ENCODE measurements around the gene GRID2IP. TPM values are rescaled to one million over a fixed set of nuclear protein-coding genes. Genes with fewer than 3 reads are reported as not detected.

GRID2IP gene
- total and polyA plus RNA-seq, 2 donors = 0.13 to 0.32 TPM

- Histone ChIP-seq H3K27ac (ENCODE audit: low read depth) (no peak overlapping the region), H3K4me3 (ENCODE audit: low read depth, low read length) (no peak overlapping the region), H3K4me1 (ENCODE audit: insufficient read depth) (no peaks in the 10 kb centered on the region), H3K36me3 (ENCODE audit: insufficient read depth) (no peaks in the 10 kb centered on the region)
- DNase-seq (ENCODE audit: extremely low spot score) = no peak
- 79% methylated on average over 24 of the region's 24 CpGs for WGBS
These were observed 30.9 kb downstream of the GRID2IP start for GRCh38 chr7:6520163-6520981.

- H3K36me3 ChIP-seq (ENCODE audit: insufficient read depth) = no peaks in the 10 kb centered on the region
- WGBS = 16% methylated on average over 17 of the region's 17 CpGs
- no peaks in the 10 kb centered on the region for H3K4me1 ChIP-seq (ENCODE audit: insufficient read depth)
- no peak overlapping the region for H3K27ac ChIP-seq (ENCODE audit: low read depth)
- DNase-seq (ENCODE audit: extremely low spot score) = peak; percentile 32
- H3K4me3 ChIP-seq (ENCODE audit: low read depth, low read length) = no peak overlapping the region
These were observed 34.8 kb downstream of the GRID2IP start for GRCh38 chr7:6516387-6516983.

GRCh38 chr7:6513541-6513940 is 37.7 kb downstream of the GRID2IP start:
- Histone ChIP-seq H3K4me1 (ENCODE audit: insufficient read depth) (no peaks in the 10 kb centered on the region), H3K36me3 (ENCODE audit: insufficient read depth) (no peaks in the 10 kb centered on the region), H3K27ac (ENCODE audit: low read depth) (no peak overlapping the region), H3K4me3 (ENCODE audit: low read depth, low read length) (no peak overlapping the region)
- no peak for DNase-seq (ENCODE audit: extremely low spot score)
- WGBS = 88% methylated on average over 12 of the region's 12 CpGs

- no peaks in the 10 kb centered on the region for H3K36me3 ChIP-seq (ENCODE audit: insufficient read depth)
- DNase-seq (ENCODE audit: extremely low spot score) = no peak
- WGBS = 88% methylated on average over 6 of the region's 6 CpGs
These were observed 38.4 kb downstream of the GRID2IP start for GRCh38 chr7:6512892-6513291.

GRCh38 chr7:6510476-6511133 is 40.7 kb downstream of the GRID2IP start:
- Histone ChIP-seq H3K4me1 (ENCODE audit: insufficient read depth) (no peaks in the 10 kb centered on the region), H3K36me3 (ENCODE audit: insufficient read depth) (no peaks in the 10 kb centered on the region), H3K4me3 (ENCODE audit: low read depth, low read length) (no peak overlapping the region), H3K27ac (ENCODE audit: low read depth) (no peak overlapping the region)
- 90% methylated on average over 26 of the region's 26 CpGs for whole genome bisulfite sequencing
- no peak for DNase-seq (ENCODE audit: extremely low spot score)

More at GRCh38 chr7:6512892-6513291, 38.4 kb downstream of the GRID2IP start:
- Histone ChIP-seq H3K4me1 (ENCODE audit: insufficient read depth) (no peaks in the 10 kb centered on the region), H3K4me3 (ENCODE audit: low read depth, low read length) (no peak overlapping the region), H3K27ac (ENCODE audit: low read depth) (no peak overlapping the region)

GRCh38 chr7:6508950-6509349 is 42.3 kb downstream of the GRID2IP start:
- H3K36me3 ChIP-seq (ENCODE audit: insufficient read depth) = no peaks in the 10 kb centered on the region
- no peaks in the 10 kb centered on the region for H3K4me1 ChIP-seq (ENCODE audit: insufficient read depth)
- no peak overlapping the region for H3K27ac ChIP-seq (ENCODE audit: low read depth)
- WGBS = 88% methylated on average over 24 of the region's 24 CpGs
- no peak for DNase-seq (ENCODE audit: extremely low spot score)
- H3K4me3 ChIP-seq (ENCODE audit: low read depth, low read length) = no peak overlapping the region

- no peak for DNase-seq (ENCODE audit: extremely low spot score)
- no peaks in the 10 kb centered on the region for H3K36me3 ChIP-seq (ENCODE audit: insufficient read depth)
- H3K27ac ChIP-seq (ENCODE audit: low read depth) = no peak overlapping the region
- no peak overlapping the region for H3K4me3 ChIP-seq (ENCODE audit: low read depth, low read length)
- no peaks in the 10 kb centered on the region for H3K4me1 ChIP-seq (ENCODE audit: insufficient read depth)
- WGBS = 94% methylated on average over 6 of the region's 6 CpGs
These were observed 42.7 kb downstream of the GRID2IP start for GRCh38 chr7:6508539-6508938.

- DNase-seq (ENCODE audit: extremely low spot score) = no peak
- 88% methylated on average over 16 of the region's 16 CpGs for WGBS
- Histone ChIP-seq H3K4me1 (ENCODE audit: insufficient read depth) (no peaks in the 10 kb centered on the region), H3K36me3 (ENCODE audit: insufficient read depth) (no peaks in the 10 kb centered on the region), H3K4me3 (ENCODE audit: low read depth, low read length) (no peak overlapping the region), H3K27ac (ENCODE audit: low read depth) (no peak overlapping the region)
These were observed 43.4 kb downstream of the GRID2IP start for GRCh38 chr7:6507906-6508305.

GRCh38 chr7:6505685-6506559 is 45.3 kb downstream of the GRID2IP start:
- H3K4me3 ChIP-seq (ENCODE audit: low read depth, low read length) = no peak overlapping the region
- no peaks in the 10 kb centered on the region for H3K4me1 ChIP-seq (ENCODE audit: insufficient read depth)
- no peak for DNase-seq (ENCODE audit: extremely low spot score)
- no peak overlapping the region for H3K27ac ChIP-seq (ENCODE audit: low read depth)
- no peaks in the 10 kb centered on the region for H3K36me3 ChIP-seq (ENCODE audit: insufficient read depth)
- 58% methylated on average over 20 of the region's 20 CpGs for WGBS

- Histone ChIP-seq H3K4me3 (ENCODE audit: low read depth, low read length) (no peak overlapping the region), H3K27ac (ENCODE audit: low read depth) (no peak overlapping the region), H3K4me1 (ENCODE audit: insufficient read depth) (no peaks in the 10 kb centered on the region), H3K36me3 (ENCODE audit: insufficient read depth) (no peaks in the 10 kb centered on the region)
- WGBS = 44% methylated on average over 9 of the region's 9 CpGs
- DNase-seq (ENCODE audit: extremely low spot score) = no peak
These were observed 46.3 kb downstream of the GRID2IP start for GRCh38 chr7:6504996-6505395.

- DNase-seq (ENCODE audit: extremely low spot score) = no peak
- Histone ChIP-seq H3K36me3 (ENCODE audit: insufficient read depth) (no peaks in the 10 kb centered on the region), H3K27ac (ENCODE audit: low read depth) (no peak overlapping the region), H3K4me3 (ENCODE audit: low read depth, low read length) (peak overlapping the region; percentile 70), H3K4me1 (ENCODE audit: insufficient read depth) (no peaks in the 10 kb centered on the region)
- WGBS = 49% methylated on average over 13 of the region's 13 CpGs
These were observed 48.4 kb downstream of the GRID2IP start for GRCh38 chr7:6502886-6503285.

- Histone ChIP-seq H3K4me3 (ENCODE audit: low read depth, low read length) (no peak overlapping the region), H3K4me1 (ENCODE audit: insufficient read depth) (no peaks in the 10 kb centered on the region), H3K36me3 (ENCODE audit: insufficient read depth) (no peaks in the 10 kb centered on the region), H3K27ac (ENCODE audit: low read depth) (no peak overlapping the region)
- DNase-seq (ENCODE audit: extremely low spot score) = no peak
- WGBS = 93% methylated on average over 12 of the region's 12 CpGs
These were observed 49.4 kb downstream of the GRID2IP start for GRCh38 chr7:6501586-6502564.

All from urinary bladder (tissue), 4 donors.